HEK293 (cell line): ENCODE results near the gene ZNF79.

Source experiments
- CTCF ChIA-PET: fragments of 350-600 bp; formaldehyde crosslinking; extraction: SDS; loops from one replicate; lab custom pipeline; 2021; ENCODE audit warnings: antibody characterized with exemption; lab: Yijun Ruan, JAX
- POLR2A ChIA-PET: fragments of 300-600 bp; formaldehyde crosslinking; extraction: SDS; loops from one replicate; lab custom pipeline; 2020; ENCODE audit warnings: antibody characterized with exemption, inconsistent platforms; lab: Yijun Ruan, JAX
- H3K27ac ChIP-seq: fragments of 200-500 bp; sonication (Bioruptor generic); 2 replicates; pipeline ENCODE4 v1.5.1; 2014; ENCODE audit warnings: low read depth, low read length, control low read depth, inconsistent platforms; ENCODE audit errors: extremely low read depth
- H3K36me3 ChIP-seq, 2 experiments: fragments of 200-500 bp in 1 of 2; sonication (Bioruptor generic) in 1 of 2; 1 replicate in 1 of 2; 2 replicates in 1 of 2; pipeline ENCODE4 v1.5.1; 2014 to 2017; ENCODE audit warnings: inconsistent platforms in 2 of 2, low read length in 2 of 2; ENCODE audit not compliant: control insufficient read depth in 2 of 2, insufficient read depth in 1 of 2
- H3K4me1 ChIP-seq: fragments of 200-500 bp; sonication (Bioruptor generic); 2 replicates; pipeline ENCODE4 v1.5.1; 2014; ENCODE audit warnings: mild to moderate bottlenecking, low read length, inconsistent platforms; ENCODE audit not compliant: control insufficient read depth, insufficient read depth
- H3K4me3 ChIP-seq: 2 replicates; pipeline ENCODE4 v1.5.1; 2011; ENCODE audit warnings: low read depth, mild to moderate bottlenecking, control low read depth, low read length, moderate library complexity
- H3K9me3 ChIP-seq: fragments of 200-500 bp; sonication (Bioruptor generic); 2 replicates; pipeline ENCODE4 v1.5.1; 2014; ENCODE audit warnings: low read depth, low read length, inconsistent platforms; ENCODE audit not compliant: control insufficient read depth, insufficient read depth
- HOXD13 ChIP-seq: sonication (generic); formaldehyde crosslinking; IDR thresholded peaks from 2 replicates; pipeline ENCODE4 v1.8.0; 2022; ENCODE audit warnings: missing genetic modification reagents, borderline replicate concordance
- OSR2 ChIP-seq: fragments of 450-650 bp; formaldehyde crosslinking; IDR thresholded peaks from 2 replicates; pipeline ENCODE4 v1.5.1; 2016; ENCODE audit warnings: missing biosample characterization, missing genetic modification characterization
- PRDM6 ChIP-seq: fragments of 450-650 bp; formaldehyde crosslinking; IDR thresholded peaks from 2 replicates; pipeline ENCODE4 v1.5.1; 2017; ENCODE audit warnings: missing biosample characterization, missing genetic modification characterization
- RBAK ChIP-seq: fragments of 450-650 bp; formaldehyde crosslinking; IDR thresholded peaks from 2 replicates; pipeline ENCODE4 v1.5.1; 2016; ENCODE audit warnings: missing biosample characterization, missing genetic modification characterization
- SCRT2 ChIP-seq: fragments of 450-650 bp; formaldehyde crosslinking; IDR thresholded peaks from 2 replicates; pipeline ENCODE4 v1.5.1; 2016; ENCODE audit warnings: missing biosample characterization, missing genetic modification characterization
- WT1 ChIP-seq: fragments of 450-650 bp; formaldehyde crosslinking; IDR thresholded peaks from 2 replicates; pipeline ENCODE4 v1.5.1; 2016; ENCODE audit warnings: missing biosample characterization, missing genetic modification characterization
- ZBTB1 ChIP-seq: fragments of 450-650 bp; formaldehyde crosslinking; IDR thresholded peaks from 2 replicates; pipeline ENCODE4 v1.5.1; 2016; ENCODE audit warnings: missing biosample characterization, missing genetic modification characterization
- ZBTB7A ChIP-seq: fragments of 450-650 bp; formaldehyde crosslinking; IDR thresholded peaks from 2 replicates; pipeline ENCODE4 v1.5.1; 2016; ENCODE audit warnings: low read depth, missing biosample characterization, missing genetic modification characterization
- ZFHX2 ChIP-seq: fragments of 450-650 bp; formaldehyde crosslinking; conservative IDR thresholded peaks from 2 replicates; pipeline ENCODE4 v1.5.1; 2016; ENCODE audit warnings: missing biosample characterization, missing genetic modification characterization
- ZNF324 ChIP-seq: fragments of 450-650 bp; formaldehyde crosslinking; IDR thresholded peaks from 2 replicates; pipeline ENCODE4 v1.5.1; 2016; ENCODE audit warnings: missing biosample characterization, missing genetic modification characterization
- ZNF391 ChIP-seq: fragments of 450-650 bp; formaldehyde crosslinking; IDR thresholded peaks from 2 replicates; pipeline ENCODE4 v1.5.1; 2016; ENCODE audit warnings: low read depth, missing biosample characterization, missing genetic modification characterization, borderline replicate concordance
- ZNF670 ChIP-seq: fragments of 450-650 bp; formaldehyde crosslinking; IDR thresholded peaks from 2 replicates; pipeline ENCODE4 v1.5.1; 2016; ENCODE audit warnings: missing biosample characterization, missing genetic modification characterization, low read depth
- ZNF76 ChIP-seq: fragments of 450-650 bp; formaldehyde crosslinking; IDR thresholded peaks from 2 replicates; pipeline ENCODE4; 2016; ENCODE audit warnings: low read depth, missing biosample characterization, missing genetic modification characterization, borderline replicate concordance
- TF ChIP-seq, protein P1 (sequence below): fragments of 450-650 bp; formaldehyde crosslinking; IDR thresholded peaks from 2 replicates; pipeline ENCODE4 v1.5.1; 2017; ENCODE audit warnings: missing biosample characterization, missing genetic modification characterization
- TF ChIP-seq, protein P2 (sequence below): fragments of 450-650 bp; formaldehyde crosslinking; conservative IDR thresholded peaks from 2 replicates; pipeline ENCODE4 v1.5.1; 2016; ENCODE audit warnings: low read depth, missing biosample characterization, missing genetic modification characterization
- TF ChIP-seq, protein P3 (sequence below): fragments of 450-650 bp; formaldehyde crosslinking; IDR thresholded peaks from 2 replicates; pipeline ENCODE4 v1.5.1; 2016; ENCODE audit warnings: missing biosample characterization, missing genetic modification characterization, borderline replicate concordance
- TF ChIP-seq, protein P4 (sequence below): fragments of 450-650 bp; formaldehyde crosslinking; IDR thresholded peaks from 2 replicates; pipeline ENCODE4 v1.5.1; 2017; ENCODE audit warnings: missing biosample characterization, missing genetic modification characterization
- TF ChIP-seq, protein P5 (sequence below): fragments of 450-650 bp; formaldehyde crosslinking; IDR thresholded peaks from 2 replicates; pipeline ENCODE4 v1.5.1; 2016; ENCODE audit warnings: missing biosample characterization, missing genetic modification characterization

The ZNF79 gene

DNA sequence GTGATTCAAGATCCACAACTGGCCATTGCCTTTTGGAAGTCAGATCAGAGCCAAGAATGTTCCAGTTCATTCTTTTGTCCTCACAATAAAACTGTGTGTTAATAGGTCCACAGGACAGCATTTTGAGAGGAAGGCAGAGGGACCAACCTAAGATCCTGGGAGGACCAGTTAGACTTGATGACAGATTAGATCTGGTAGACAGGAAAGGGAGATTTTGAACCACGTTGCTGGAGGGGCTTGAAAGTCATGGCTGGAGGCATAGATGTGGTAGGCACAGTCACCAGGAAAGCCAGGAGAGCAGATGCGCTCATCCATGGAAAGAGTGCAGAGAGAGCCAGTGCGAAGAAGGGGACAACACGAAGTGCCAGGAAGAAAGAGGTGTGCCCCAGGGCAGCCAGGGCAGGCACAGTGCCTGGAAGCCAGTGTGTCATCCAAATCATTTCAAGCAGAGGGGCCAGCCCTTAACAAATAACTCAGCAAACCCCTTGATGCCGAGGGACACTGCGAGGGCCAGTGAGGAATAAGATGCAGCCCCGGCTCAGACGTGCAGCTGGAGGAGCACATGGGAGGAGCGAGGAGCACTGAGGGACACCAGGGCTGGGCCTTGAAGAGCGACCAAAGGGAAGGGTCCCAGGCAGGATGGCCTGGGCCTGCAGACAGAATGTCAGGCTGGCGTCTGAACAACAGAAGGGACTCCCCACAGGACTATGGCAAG is 40.0 kb upstream of the ZNF79 start (continued):
- TF ChIP-seq, protein P1, sequence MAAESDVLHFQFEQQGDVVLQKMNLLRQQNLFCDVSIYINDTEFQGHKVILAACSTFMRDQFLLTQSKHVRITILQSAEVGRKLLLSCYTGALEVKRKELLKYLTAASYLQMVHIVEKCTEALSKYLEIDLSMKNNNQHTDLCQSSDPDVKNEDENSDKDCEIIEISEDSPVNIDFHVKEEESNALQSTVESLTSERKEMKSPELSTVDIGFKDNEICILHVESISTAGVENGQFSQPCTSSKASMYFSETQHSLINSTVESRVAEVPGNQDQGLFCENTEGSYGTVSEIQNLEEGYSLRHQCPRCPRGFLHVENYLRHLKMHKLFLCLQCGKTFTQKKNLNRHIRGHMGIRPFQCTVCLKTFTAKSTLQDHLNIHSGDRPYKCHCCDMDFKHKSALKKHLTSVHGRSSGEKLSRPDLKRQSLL (tag by site-specific recombination) = no peak
- TF ChIP-seq RBAK (tag by site-specific recombination) (no peak), ZNF76 (tag by site-specific recombination) (no peak), ZFHX2 (no peak)
- TF ChIP-seq, protein P2, sequence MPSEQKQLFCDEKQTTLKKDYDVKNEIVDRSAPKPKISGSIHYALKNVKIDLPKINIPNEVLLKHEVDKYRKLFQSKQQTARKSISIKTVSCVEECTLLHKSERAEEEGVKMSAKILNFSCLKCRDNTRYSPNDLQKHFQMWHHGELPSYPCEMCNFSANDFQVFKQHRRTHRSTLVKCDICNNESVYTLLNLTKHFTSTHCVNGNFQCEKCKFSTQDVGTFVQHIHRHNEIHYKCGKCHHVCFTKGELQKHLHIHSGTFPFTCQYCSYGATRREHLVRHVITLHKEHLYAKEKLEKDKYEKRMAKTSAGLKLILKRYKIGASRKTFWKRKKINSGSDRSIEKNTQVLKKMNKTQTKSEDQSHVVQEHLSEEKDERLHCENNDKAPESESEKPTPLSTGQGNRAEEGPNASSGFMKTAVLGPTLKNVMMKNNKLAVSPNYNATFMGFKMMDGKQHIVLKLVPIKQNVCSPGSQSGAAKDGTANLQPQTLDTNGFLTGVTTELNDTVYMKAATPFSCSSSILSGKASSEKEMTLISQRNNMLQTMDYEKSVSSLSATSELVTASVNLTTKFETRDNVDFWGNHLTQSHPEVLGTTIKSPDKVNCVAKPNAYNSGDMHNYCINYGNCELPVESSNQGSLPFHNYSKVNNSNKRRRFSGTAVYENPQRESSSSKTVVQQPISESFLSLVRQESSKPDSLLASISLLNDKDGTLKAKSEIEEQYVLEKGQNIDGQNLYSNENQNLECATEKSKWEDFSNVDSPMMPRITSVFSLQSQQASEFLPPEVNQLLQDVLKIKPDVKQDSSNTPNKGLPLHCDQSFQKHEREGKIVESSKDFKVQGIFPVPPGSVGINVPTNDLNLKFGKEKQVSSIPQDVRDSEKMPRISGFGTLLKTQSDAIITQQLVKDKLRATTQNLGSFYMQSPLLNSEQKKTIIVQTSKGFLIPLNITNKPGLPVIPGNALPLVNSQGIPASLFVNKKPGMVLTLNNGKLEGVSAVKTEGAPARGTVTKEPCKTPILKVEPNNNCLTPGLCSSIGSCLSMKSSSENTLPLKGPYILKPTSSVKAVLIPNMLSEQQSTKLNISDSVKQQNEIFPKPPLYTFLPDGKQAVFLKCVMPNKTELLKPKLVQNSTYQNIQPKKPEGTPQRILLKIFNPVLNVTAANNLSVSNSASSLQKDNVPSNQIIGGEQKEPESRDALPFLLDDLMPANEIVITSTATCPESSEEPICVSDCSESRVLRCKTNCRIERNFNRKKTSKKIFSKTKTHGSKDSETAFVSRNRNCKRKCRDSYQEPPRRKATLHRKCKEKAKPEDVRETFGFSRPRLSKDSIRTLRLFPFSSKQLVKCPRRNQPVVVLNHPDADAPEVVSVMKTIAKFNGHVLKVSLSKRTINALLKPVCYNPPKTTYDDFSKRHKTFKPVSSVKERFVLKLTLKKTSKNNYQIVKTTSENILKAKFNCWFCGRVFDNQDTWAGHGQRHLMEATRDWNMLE (tag by site-specific recombination) = no peak

DNA sequence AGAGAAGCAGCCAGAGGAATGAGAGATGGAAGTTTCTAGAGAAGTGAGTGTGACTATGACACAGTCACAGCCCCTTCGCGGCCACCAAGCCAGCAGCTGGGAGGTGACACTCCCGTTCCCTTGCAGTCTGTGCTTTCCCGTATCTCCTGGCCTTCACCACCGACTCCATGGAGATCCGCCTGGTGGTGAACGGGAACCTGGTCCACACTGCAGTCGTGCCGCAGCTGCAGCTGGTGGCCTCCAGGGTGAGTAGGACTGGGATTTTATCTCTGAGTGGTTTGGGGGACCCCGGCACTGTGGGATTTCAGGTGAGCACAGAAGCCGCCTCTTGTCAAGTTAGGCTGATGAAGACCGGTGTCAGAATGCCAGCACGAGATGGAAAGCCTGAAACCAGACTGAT is 39.3 kb upstream of the ZNF79 start:
- Histone ChIP-seq H3K4me3 (no peak overlapping the region), H3K9me3 (no peaks in the 10 kb centered on the region), H3K36me3 (no peaks in the 10 kb centered on the region), H3K4me1 (peaks cover 8% of the 10 kb centered on the region), H3K27ac (no peak overlapping the region)
- ChIA-PET POLR2A (no interaction called here), CTCF (no interaction called here)
- no peak for TF ChIP-seq ZNF391 (tag by site-specific recombination)
- TF ChIP-seq ZBTB1 (tag by site-specific recombination) = no peak
- no peak for TF ChIP-seq ZNF324 (tag by site-specific recombination)
- no peak for TF ChIP-seq WT1 (tag by site-specific recombination)
- TF ChIP-seq OSR2 (tag by site-specific recombination) = no peak
- no peak for TF ChIP-seq PRDM6 (tag by site-specific recombination)
- TF ChIP-seq, protein P3, sequence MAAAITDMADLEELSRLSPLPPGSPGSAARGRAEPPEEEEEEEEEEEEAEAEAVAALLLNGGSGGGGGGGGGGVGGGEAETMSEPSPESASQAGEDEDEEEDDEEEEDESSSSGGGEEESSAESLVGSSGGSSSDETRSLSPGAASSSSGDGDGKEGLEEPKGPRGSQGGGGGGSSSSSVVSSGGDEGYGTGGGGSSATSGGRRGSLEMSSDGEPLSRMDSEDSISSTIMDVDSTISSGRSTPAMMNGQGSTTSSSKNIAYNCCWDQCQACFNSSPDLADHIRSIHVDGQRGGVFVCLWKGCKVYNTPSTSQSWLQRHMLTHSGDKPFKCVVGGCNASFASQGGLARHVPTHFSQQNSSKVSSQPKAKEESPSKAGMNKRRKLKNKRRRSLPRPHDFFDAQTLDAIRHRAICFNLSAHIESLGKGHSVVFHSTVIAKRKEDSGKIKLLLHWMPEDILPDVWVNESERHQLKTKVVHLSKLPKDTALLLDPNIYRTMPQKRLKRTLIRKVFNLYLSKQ (tag by site-specific recombination) = no peak
- no peak for TF ChIP-seq HOXD13 (CRISPR knock-in tag)
- no peak for TF ChIP-seq ZNF670 (tag by site-specific recombination)
- TF ChIP-seq, protein P4, sequence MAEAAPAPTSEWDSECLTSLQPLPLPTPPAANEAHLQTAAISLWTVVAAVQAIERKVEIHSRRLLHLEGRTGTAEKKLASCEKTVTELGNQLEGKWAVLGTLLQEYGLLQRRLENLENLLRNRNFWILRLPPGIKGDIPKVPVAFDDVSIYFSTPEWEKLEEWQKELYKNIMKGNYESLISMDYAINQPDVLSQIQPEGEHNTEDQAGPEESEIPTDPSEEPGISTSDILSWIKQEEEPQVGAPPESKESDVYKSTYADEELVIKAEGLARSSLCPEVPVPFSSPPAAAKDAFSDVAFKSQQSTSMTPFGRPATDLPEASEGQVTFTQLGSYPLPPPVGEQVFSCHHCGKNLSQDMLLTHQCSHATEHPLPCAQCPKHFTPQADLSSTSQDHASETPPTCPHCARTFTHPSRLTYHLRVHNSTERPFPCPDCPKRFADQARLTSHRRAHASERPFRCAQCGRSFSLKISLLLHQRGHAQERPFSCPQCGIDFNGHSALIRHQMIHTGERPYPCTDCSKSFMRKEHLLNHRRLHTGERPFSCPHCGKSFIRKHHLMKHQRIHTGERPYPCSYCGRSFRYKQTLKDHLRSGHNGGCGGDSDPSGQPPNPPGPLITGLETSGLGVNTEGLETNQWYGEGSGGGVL (tag by site-specific recombination) = no peak
- TF ChIP-seq ZBTB7A (tag by site-specific recombination) = no peak
- no peak for TF ChIP-seq SCRT2 (tag by site-specific recombination)
- TF ChIP-seq, protein P5, sequence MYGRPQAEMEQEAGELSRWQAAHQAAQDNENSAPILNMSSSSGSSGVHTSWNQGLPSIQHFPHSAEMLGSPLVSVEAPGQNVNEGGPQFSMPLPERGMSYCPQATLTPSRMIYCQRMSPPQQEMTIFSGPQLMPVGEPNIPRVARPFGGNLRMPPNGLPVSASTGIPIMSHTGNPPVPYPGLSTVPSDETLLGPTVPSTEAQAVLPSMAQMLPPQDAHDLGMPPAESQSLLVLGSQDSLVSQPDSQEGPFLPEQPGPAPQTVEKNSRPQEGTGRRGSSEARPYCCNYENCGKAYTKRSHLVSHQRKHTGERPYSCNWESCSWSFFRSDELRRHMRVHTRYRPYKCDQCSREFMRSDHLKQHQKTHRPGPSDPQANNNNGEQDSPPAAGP (tag by site-specific recombination) = no peak
